Loucy (cell line): Measurements from ENCODE around the gene RSPRY1.

ENCODE experiments used
- EZH2phosphoT487 ChIP-seq: fragments of 200-600 bp; IDR thresholded peaks from 2 replicates; pipeline ENCODE4 v1.6.1; 2018; ENCODE audit warnings: antibody characterized with exemption, mild to moderate bottlenecking, moderate library complexity, borderline replicate concordance
- TF ChIP-seq, protein P1 (sequence below): fragments of 200-600 bp; sonication (generic); conservative IDR thresholded peaks from 2 replicates; pipeline ENCODE4 v1.5.1; 2014; ENCODE audit warnings: mild to moderate bottlenecking, antibody characterized with exemption, low read length

DNA sequence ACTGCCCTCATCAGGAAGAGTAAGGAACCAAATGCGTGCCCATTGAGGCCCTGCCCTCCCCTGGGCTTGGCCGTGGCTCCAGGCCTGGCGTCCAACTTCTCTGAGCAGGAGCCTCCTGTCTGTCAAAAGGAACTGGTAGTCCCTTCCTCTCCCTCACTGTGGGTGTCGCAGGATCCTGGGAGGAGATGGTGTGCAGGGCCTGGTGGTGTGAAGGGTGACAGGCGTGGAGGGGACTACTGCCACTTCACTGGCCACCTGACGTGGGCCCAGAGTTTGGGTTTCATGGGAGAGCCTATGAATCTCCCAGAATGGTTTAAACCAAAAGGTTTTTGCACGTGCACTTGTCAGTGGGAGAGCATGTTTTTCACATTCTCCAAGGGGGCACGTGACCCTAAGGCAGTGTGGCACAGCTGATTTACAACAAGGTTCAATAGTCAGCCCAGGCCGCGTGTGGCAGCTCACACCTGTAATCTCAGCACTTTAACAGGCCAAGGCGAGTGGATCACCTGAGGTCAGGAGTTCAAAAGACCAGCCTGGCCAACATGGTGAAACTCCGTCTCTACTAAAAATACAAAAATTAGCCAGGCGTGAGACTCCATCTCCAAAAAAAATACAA, 71.4 kb downstream of the RSPRY1 start:
- TF ChIP-seq, protein P1, sequence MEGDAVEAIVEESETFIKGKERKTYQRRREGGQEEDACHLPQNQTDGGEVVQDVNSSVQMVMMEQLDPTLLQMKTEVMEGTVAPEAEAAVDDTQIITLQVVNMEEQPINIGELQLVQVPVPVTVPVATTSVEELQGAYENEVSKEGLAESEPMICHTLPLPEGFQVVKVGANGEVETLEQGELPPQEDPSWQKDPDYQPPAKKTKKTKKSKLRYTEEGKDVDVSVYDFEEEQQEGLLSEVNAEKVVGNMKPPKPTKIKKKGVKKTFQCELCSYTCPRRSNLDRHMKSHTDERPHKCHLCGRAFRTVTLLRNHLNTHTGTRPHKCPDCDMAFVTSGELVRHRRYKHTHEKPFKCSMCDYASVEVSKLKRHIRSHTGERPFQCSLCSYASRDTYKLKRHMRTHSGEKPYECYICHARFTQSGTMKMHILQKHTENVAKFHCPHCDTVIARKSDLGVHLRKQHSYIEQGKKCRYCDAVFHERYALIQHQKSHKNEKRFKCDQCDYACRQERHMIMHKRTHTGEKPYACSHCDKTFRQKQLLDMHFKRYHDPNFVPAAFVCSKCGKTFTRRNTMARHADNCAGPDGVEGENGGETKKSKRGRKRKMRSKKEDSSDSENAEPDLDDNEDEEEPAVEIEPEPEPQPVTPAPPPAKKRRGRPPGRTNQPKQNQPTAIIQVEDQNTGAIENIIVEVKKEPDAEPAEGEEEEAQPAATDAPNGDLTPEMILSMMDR: no peak
- no peak for TF ChIP-seq EZH2phosphoT487
